Measurements from ENCODE around the gene TEAD3.
A peak's percentile ranks its signal among the peaks of the same experiment; 100 is the strongest.

Gene TEAD3

GRCh38 chr6:35512740-35513139, 15.9 kb upstream of the TEAD3 start, which contains the start of gene TULP1:
Gene TULP1, minus strand, starts transcription at chr6:35512896. Its CDS starts 38 bp downstream, at chr6:35512858.
- DNase-seq (ENCODE audit: low spot score): no peak

DNA sequence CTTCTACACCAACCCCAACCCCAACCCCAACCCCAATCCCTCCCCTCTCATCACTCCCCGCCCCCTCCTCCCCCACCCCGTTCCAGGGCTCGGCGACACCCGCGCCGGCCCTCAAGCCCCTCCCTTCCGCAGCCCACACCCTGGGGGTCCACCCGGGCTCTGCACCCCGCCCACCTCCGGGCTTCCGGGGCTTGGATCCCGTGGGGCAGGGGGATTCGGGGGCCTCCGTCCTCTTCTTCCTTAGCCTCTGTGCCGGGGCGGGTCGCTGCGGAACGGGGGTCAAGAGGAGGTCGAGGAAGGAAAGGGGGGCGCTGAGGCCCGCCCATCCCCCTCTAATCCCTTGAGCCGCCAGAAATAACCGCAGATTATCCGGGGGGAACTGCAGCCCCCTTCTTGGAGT, 15.1 kb upstream of the TEAD3 start:
- no peak for DNase-seq (ENCODE audit: low spot score)

DNA sequence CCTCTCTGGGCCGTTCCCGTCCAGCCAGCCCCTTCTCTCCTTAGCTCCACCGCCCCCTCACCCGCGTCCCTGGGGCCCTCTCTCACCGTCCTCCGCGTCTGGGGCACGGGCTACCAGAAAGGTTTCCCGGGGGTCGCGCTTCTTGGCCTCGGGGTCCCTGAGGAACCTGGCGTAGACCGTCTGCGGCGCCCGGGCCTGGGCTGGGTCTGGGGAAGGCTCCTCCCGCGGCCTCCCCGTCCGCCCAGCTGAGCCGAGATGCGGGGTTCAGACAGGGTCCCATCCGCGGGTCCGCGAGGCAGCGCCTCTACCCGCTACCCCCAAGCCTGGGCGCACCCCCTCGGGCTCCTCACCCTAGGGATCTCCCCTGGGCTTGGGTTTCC, 14.7 kb upstream of the TEAD3 start:
- no peak for DNase-seq (ENCODE audit: low spot score)

GRCh38 chr6:35510916-35511561, 14.2 kb upstream of the TEAD3 start:
- no peak for DNase-seq (ENCODE audit: low spot score)

- DNase-seq (ENCODE audit: low spot score): no peak
These were observed 11.7 kb upstream of the TEAD3 start for GRCh38 chr6:35508542-35508941.

- DNase-seq (ENCODE audit: low spot score): no peak
These were observed 11.1 kb upstream of the TEAD3 start for GRCh38 chr6:35508027-35508426.

DNA sequence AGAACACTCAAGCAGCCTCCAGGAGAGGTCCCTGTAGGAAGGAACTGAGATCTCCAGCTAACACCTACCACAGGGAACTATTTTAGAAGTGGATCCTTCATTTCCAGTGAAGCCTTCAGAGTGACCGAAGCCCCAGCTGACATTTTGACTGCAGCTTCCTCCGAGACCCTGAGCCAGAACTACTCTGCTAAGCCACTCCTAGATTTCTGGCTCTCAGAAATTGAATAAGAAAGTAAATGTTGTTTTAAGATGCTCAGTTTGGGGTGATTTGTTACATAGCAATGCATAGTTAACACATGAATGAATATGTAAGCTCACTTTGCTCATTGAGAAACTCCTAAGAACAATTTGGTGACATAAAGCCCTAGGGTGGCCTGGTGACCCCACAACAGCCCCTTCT, 10.3 kb upstream of the TEAD3 start:
- DNase-seq (ENCODE audit: low spot score): no peak

GRCh38 chr6:35506536-35506935, 9.7 kb upstream of the TEAD3 start:
- no peak for DNase-seq (ENCODE audit: low spot score)

GRCh38 chr6:35505999-35506412, 9.1 kb upstream of the TEAD3 start:
- DNase-seq (ENCODE audit: low spot score): no peak

GRCh38 chr6:35503534-35503933, 6.7 kb upstream of the TEAD3 start:
- no peak for DNase-seq (ENCODE audit: low spot score)

DNA sequence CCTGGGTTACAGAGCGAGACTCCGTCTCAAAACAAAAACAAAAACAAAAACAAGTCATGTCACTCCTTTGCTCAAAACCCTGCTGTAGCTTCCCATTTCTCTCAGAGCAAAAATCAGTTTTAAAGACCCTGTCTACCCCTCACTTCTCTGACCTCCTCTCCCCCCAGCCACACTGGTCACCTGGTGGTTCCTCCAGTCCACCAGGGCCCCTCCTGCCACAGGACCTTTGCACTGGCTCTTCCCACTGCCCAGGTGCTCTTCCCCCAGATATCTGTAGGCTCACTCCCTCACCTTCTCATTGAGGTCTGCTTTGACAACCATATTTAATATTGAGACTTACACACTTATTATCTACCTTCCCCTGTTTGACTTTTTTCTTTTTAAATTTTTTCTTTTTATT, 4.9 kb upstream of the TEAD3 start:
- DNase-seq (ENCODE audit: low spot score): no peak

GRCh38 chr6:35500782-35501181, 3.9 kb upstream of the TEAD3 start:
- DNase-seq (ENCODE audit: low spot score): no peak

DNA sequence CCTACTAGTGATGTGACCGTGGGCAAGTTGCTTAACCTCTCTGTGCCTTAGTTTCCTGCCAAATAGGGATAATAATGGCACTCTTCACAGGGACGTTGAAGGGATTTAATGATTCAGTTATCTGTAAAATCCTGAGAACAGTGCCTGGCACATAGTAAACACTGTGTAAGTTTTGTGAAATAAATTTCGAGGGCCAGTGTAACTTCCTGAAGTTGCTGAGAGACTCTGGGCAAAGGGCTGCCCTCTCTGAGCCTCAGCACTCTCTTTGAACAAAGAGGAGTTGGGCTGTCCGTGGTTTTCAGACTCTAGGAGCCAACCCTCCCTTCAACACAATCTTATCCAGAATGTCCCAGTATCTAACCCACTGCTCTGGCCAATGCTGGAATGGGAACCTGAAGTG, 2.5 kb upstream of the TEAD3 start:
- DNase-seq (ENCODE audit: low spot score): no peak

DNA sequence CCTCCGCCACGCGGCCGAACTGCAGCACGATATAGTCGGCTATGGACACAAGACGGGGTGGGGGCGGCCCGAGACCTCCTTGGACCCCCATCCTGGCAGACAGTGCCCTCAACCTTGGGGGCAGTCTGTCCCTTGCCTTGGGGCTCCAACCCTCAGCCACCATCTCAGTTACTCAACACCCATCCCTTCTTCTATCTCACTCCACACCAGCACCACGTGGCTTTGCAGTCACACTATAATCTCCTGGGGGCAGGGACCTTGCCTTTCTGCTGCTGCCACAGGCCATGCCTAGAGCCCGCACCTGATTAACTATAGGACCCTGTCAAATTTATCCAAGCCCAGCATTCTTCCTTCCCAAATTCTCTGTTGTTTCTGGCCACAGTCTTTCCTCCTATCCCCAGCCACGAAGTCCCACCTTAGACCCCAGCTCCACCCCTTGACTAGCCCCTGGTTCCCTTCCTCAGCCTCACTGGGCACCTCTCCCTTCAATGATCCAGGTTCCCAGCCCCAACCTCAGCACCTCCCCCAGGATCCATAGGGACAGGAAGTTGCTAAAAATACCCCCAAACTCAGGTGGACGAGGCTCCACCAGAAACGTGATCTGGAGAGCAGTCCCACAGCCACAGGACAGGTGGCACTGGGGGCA, 1.7 kb upstream of the TEAD3 start:
- no peak for DNase-seq (ENCODE audit: low spot score)

GRCh38 chr6:35497571-35498421, 917 bp upstream of the TEAD3 start:
- peak; percentile 90 for DNase-seq (ENCODE audit: low spot score)

- peak; percentile 87 for DNase-seq (ENCODE audit: low spot score)
These were observed 641 bp downstream of the TEAD3 start for GRCh38 chr6:35496036-35496840.

DNA sequence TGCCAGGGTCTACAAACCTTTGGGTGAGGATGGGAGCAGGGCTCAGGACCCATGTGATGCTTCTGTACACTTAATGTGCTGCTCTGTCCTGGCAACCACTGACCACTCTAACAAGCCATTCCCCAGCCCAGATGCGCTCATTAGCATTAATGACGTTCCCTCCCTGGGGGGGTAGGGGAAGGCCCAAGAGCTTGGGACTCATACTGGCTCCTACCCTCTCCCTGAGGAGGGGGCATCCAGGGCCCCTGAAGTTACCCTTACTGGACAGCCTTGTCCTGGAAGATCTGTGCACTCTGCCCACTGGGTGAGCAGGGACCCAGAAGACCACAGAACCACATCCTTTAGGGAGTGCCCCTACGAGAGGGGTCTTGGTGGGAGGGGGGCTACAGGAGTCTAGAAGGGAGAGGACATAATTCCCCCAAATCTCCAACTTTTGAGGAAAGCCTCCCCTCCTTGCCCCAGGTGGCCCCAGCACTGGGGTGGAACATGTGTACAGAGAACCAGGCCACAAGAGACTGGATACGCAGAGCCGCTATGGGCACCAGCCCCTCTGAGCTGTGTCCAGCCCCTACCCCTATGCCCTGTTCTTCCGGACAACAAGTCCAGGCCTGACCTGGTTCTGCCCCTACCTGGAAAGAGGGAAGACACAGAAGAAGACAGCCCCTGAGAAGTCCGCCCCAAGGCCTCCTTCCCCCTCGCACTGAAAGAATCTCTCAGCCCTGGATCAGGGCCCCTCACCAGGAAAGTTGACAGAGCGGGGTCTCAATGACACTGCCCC, 1.4 kb downstream of the TEAD3 start:
- DNase-seq (ENCODE audit: low spot score): no peak

DNA sequence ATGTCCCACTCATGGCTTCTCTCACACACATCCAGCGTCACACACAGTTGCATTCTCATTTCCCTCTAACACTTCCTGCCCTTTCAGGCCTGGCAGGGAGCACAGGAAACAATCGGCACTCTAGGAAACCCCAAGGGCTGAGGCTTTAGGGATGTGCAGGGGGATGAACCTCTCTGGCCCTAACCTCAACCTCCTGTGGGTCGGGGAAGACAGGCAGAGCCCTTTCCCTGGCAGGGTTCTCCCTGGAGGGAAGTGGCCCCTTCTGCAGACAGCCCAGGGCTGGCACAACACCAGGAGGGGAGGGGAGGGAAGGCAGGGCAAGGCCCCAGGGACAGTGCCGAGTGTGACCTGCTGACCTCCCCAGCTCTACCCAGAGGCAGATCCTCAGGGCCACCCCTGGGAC, 2.7 kb downstream of the TEAD3 start:
- DNase-seq (ENCODE audit: low spot score): peak; percentile 43

GRCh38 chr6:35493307-35493983, 3.4 kb downstream of the TEAD3 start:
- no peak for DNase-seq (ENCODE audit: low spot score)

- DNase-seq (ENCODE audit: low spot score): no peak
These were observed 4.0 kb downstream of the TEAD3 start for GRCh38 chr6:35492974-35493284.
